Endodermal cell (in vitro differentiated cells): ENCODE results near the gene PARD6G. TPM values are rescaled to one million over a fixed set of nuclear protein-coding genes. Genes with fewer than 3 reads are reported as not detected.

Experiments used
- DNase-seq: peaks from one replicate; pipeline ENCODE4 v3.0.0-alpha.2; 2017
- H3K27ac ChIP-seq: 2 replicates; pipeline ENCODE4 v1.5.1; 2013; ENCODE audit warnings: mild to moderate bottlenecking, low read depth, low read length, moderate library complexity
- H3K27me3 ChIP-seq: 2 replicates; pipeline ENCODE4 v1.6.1; 2013; ENCODE audit warnings: mild to moderate bottlenecking, low read length, moderate library complexity; ENCODE audit not compliant: insufficient read depth, control insufficient read depth, poor library complexity, severe bottlenecking
- H3K36me3 ChIP-seq: 2 replicates; pipeline ENCODE4 v1.7.0; 2013; ENCODE audit warnings: mild to moderate bottlenecking, low read length, moderate library complexity; ENCODE audit not compliant: control insufficient read depth, insufficient read depth
- H3K4me1 ChIP-seq: one replicate; pipeline ENCODE4 v1.7.0; 2013; ENCODE audit warnings: low read length; ENCODE audit not compliant: control insufficient read depth, insufficient read depth
- H3K4me3 ChIP-seq: 2 replicates; pipeline ENCODE4 v1.5.1; 2013; ENCODE audit warnings: mild to moderate bottlenecking, low read length, moderate library complexity
- H3K9ac ChIP-seq: 2 replicates; pipeline ENCODE4 v1.6.1; 2013; ENCODE audit warnings: mild to moderate bottlenecking, low read length, moderate library complexity; ENCODE audit not compliant: poor library complexity, severe bottlenecking; ENCODE audit errors: extremely low read depth
- H3K9me3 ChIP-seq: 2 replicates; pipeline ENCODE4 v1.6.1; 2013; ENCODE audit warnings: mild to moderate bottlenecking, low read length, moderate library complexity; ENCODE audit not compliant: control insufficient read depth
- H3K27ac Mint-ChIP-seq: 2 replicates; pipeline ENCODE4 v1.8.0; 2020; ENCODE audit warnings: mixed read lengths
- H3K27me3 Mint-ChIP-seq: 2 replicates; pipeline ENCODE4 v1.8.0; 2021; ENCODE audit warnings: mild to moderate bottlenecking, mixed read lengths; ENCODE audit not compliant: insufficient read depth
- H3K36me3 Mint-ChIP-seq: 2 replicates; pipeline ENCODE4 v1.8.0; 2020; ENCODE audit warnings: low read depth, mixed read lengths
- H3K4me1 Mint-ChIP-seq: 2 replicates; pipeline ENCODE4 v1.8.0; 2020; ENCODE audit warnings: mixed read lengths
- H3K4me3 Mint-ChIP-seq: 2 replicates; pipeline ENCODE4 v1.8.0; 2020; ENCODE audit warnings: mild to moderate bottlenecking, moderate library complexity, mixed read lengths
- H3K9me3 Mint-ChIP-seq: 2 replicates; pipeline ENCODE4 v1.8.0; 2020; ENCODE audit warnings: mild to moderate bottlenecking, mixed read lengths
- CTCF ChIP-seq: fragments of 200-600 bp; sonication (generic); conservative IDR thresholded peaks from 2 replicates; pipeline ENCODE4 v1.5.0; 2021; ENCODE audit warnings: antibody characterized with exemption, mild to moderate bottlenecking
- WGBS, 2 experiments: methylation state at CpG; one replicate each; pipeline versions ENCODE4 v1.1.5 to v1.1.7; 2013; ENCODE audit warnings: missing lambda C conversion rate in 2 of 2, mixed read lengths in 1 of 2; ENCODE audit not compliant: insufficient coverage in 1 of 2, insufficient read length in 1 of 2; 5-methylcytosine and 5-hydroxymethylcytosine counted together
- total RNA-seq, 2 donors: library from RNA; stranded (reverse); fragmentation: NEBNext Ultra II Directional in 1 of 2; extraction: Animal tissue kit (Norgen Biotek cat#: 25700) in 1 of 2; gene quantifications; 2 replicates in 1 of 2; 3 replicates in 1 of 2; pipeline ENCODE4 v1.2.1, GENCODE V29; 2021

Gene PARD6G
- total RNA-seq, 2 donors from 2014 or later: 15.4 to 17.3 TPM

- Histone ChIP-seq H3K27ac (no peak overlapping the region), H3K4me1 (no peaks in the 10 kb centered on the region), H3K36me3 (no peaks in the 10 kb centered on the region), H3K27me3 (no peaks in the 10 kb centered on the region), H3K9me3 (peaks cover 10% of the 10 kb centered on the region), H3K9ac (no peak overlapping the region), H3K4me3 (no peak overlapping the region)
- peaks cover 16% of the 10 kb centered on the region for H3K36me3 Mint-ChIP-seq
- H3K27ac Mint-ChIP-seq: no peak overlapping the region
- H3K4me1 Mint-ChIP-seq: no peaks in the 10 kb centered on the region
- TF ChIP-seq CTCF: no peak
- no peak for DNase-seq
- 93 to 95% methylated on average over 17 of the region's 17 CpGs for WGBS, 2 experiments
- no peaks in the 10 kb centered on the region for H3K27me3 Mint-ChIP-seq
- H3K9me3 Mint-ChIP-seq: peaks cover 19% of the 10 kb centered on the region
- no peak overlapping the region for H3K4me3 Mint-ChIP-seq
Observed at GRCh38 chr18:80169607-80170006, 77.7 kb downstream of the PARD6G start.

GRCh38 chr18:80168982-80169381 is 78.3 kb downstream of the PARD6G start:
- no peak for DNase-seq
- Mint-ChIP-seq H3K36me3 (peaks cover 19% of the 10 kb centered on the region), H3K4me1 (no peaks in the 10 kb centered on the region), H3K27me3 (no peaks in the 10 kb centered on the region), H3K27ac (no peak overlapping the region), H3K9me3 (peaks cover 26% of the 10 kb centered on the region), H3K4me3 (no peak overlapping the region)
- Histone ChIP-seq H3K27ac (no peak overlapping the region), H3K27me3 (no peaks in the 10 kb centered on the region), H3K4me3 (no peak overlapping the region), H3K9me3 (peaks cover 16% of the 10 kb centered on the region), H3K9ac (no peak overlapping the region), H3K36me3 (no peaks in the 10 kb centered on the region), H3K4me1 (no peaks in the 10 kb centered on the region)
- no peak for TF ChIP-seq CTCF
- 92 to 96% methylated on average over 10 to 15 of the region's 15 CpGs for WGBS, 2 experiments

- Histone ChIP-seq H3K27ac (no peak overlapping the region), H3K27me3 (no peaks in the 10 kb centered on the region), H3K9me3 (peaks cover 21% of the 10 kb centered on the region), H3K4me3 (no peak overlapping the region), H3K36me3 (no peaks in the 10 kb centered on the region), H3K9ac (no peak overlapping the region), H3K4me1 (no peaks in the 10 kb centered on the region)
- H3K4me3 Mint-ChIP-seq: no peak overlapping the region
- peaks cover 25% of the 10 kb centered on the region for H3K36me3 Mint-ChIP-seq
- H3K27ac Mint-ChIP-seq: no peak overlapping the region
- TF ChIP-seq CTCF: no peak
- DNase-seq: no peak
- H3K27me3 Mint-ChIP-seq: no peaks in the 10 kb centered on the region
- H3K4me1 Mint-ChIP-seq: no peaks in the 10 kb centered on the region
- 95% methylated on average over 2 of the region's 2 CpGs; no CpG with 5 or more reads in 1 of the 2 experiments for WGBS, 2 experiments
- H3K9me3 Mint-ChIP-seq: peaks cover 32% of the 10 kb centered on the region
Observed at GRCh38 chr18:80168346-80168745, 79.0 kb downstream of the PARD6G start.
